Central memory CD4-positive, alpha-beta T cell (primary cell): ENCODE data around the gene AHSG.
"Not testable (repeated sequence)": the region's sequence is repeated elsewhere in the genome, so short reads cannot be mapped to it uniquely, and the experiment has no call there.

Source experiments
- DNase-seq: peaks from one replicate; pipeline ENCODE4 v3.0.0; 2022
- total RNA-seq, 3 experiments: gene quantifications; one replicate each; lab custom pipeline; 2026; lab: John Stamatoyannopoulos, UW

The AHSG gene
- total RNA-seq: 0 reads per million in 3 experiments

- no peak for DNase-seq
These were observed at the start of gene AHSG for GRCh38 chr3:186612721-186613636. Gene AHSG, plus strand, starts transcription at chr3:186613060. Its CDS starts 82 bp downstream, at chr3:186613142.

GRCh38 chr3:186564586-186564985, 48.3 kb upstream of the AHSG start:
- DNase-seq: no peak

GRCh38 chr3:186566772-186567071, 46.1 kb upstream of the AHSG start:
- DNase-seq: no peak

GRCh38 chr3:186567072-186567921, 45.6 kb upstream of the AHSG start, which contains the start of gene TBCCD1:
Gene TBCCD1, minus strand, starts transcription at chr3:186567339. Its CDS starts 3,010 bp downstream, at chr3:186564329.
- DNase-seq: peak; percentile 95

- not testable (repeated sequence) for DNase-seq
These were observed 43.5 kb upstream of the AHSG start for GRCh38 chr3:186569361-186569760.

GRCh38 chr3:186569779-186570095, 43.1 kb upstream of the AHSG start:
- DNase-seq: no peak

GRCh38 chr3:186570096-186570940, 42.5 kb upstream of the AHSG start, which contains the start of gene DNAJB11:
Gene DNAJB11, plus strand, starts transcription at chr3:186570720. Its CDS starts 178 bp downstream, at chr3:186570898.
- DNase-seq: peak; percentile 99

GRCh38 chr3:186570941-186571643, 41.8 kb upstream of the AHSG start:
- no peak for DNase-seq

- DNase-seq: no peak
These were observed 41.2 kb upstream of the AHSG start for GRCh38 chr3:186571644-186572013.

- DNase-seq: no peak
These were observed 35.3 kb upstream of the AHSG start for GRCh38 chr3:186577521-186577920.

GRCh38 chr3:186580785-186581184, 32.1 kb upstream of the AHSG start:
- DNase-seq: no peak

GRCh38 chr3:186582541-186582940, 30.3 kb upstream of the AHSG start:
- DNase-seq: no peak

GRCh38 chr3:186583831-186584230, 29.0 kb upstream of the AHSG start:
- DNase-seq: no peak

GRCh38 chr3:186586245-186586644, 26.6 kb upstream of the AHSG start:
- not testable (repeated sequence) for DNase-seq

- no peak for DNase-seq
These were observed 25.7 kb upstream of the AHSG start for GRCh38 chr3:186587183-186587582.

- no peak for DNase-seq
These were observed 24.2 kb upstream of the AHSG start for GRCh38 chr3:186588632-186589031.

- DNase-seq: no peak
These were observed 23.7 kb upstream of the AHSG start for GRCh38 chr3:186589121-186589520.

- DNase-seq: peak; percentile 41
These were observed 22.8 kb upstream of the AHSG start for GRCh38 chr3:186589856-186590579.

GRCh38 chr3:186590580-186591295, 22.1 kb upstream of the AHSG start:
- no peak for DNase-seq

GRCh38 chr3:186592682-186593081, 20.2 kb upstream of the AHSG start:
- no peak for DNase-seq

- no peak for DNase-seq
These were observed 19.0 kb upstream of the AHSG start for GRCh38 chr3:186593862-186594261.
